OCI-LY7 (cell line): ENCODE measurements around the gene KCNA2. TPM values are rescaled to one million over a fixed set of nuclear protein-coding genes. Genes with fewer than 3 reads are reported as not detected.

Experiments used
- BruUV-seq: library from RNA; stranded (reverse); fragments of 400-500 nt; replicated peaks from 2 replicates; lab custom pipeline; 2021; lab: Mats Ljungman, UMichigan
- CTCF ChIA-PET: fragments of 300-600 bp; sonication (Branson Sonifier 250); formaldehyde crosslinking; loops from one replicate; lab custom pipeline; 2022; ENCODE audit warnings: antibody characterized with exemption; ENCODE audit not compliant: unreplicated experiment; lab: Charles Lee
- POLR2A ChIA-PET: fragments of 300-600 bp; sonication (Branson Sonifier 250); formaldehyde crosslinking; loops from one replicate; lab custom pipeline; 2022; ENCODE audit warnings: antibody characterized with exemption; lab: Charles Lee
- DNase-seq: peaks from one replicate; pipeline ENCODE4 v3.0.0-alpha.2; 2015; ENCODE audit warnings: low spot score
- H2AFZ ChIP-seq: fragments of 200-600 bp; sonication (generic), shearing (Covaris generic); 2 replicates; pipeline ENCODE4 v1.6.1; 2014; ENCODE audit warnings: mild to moderate bottlenecking, antibody characterized with exemption, low read length, moderate library complexity
- H3K27ac ChIP-seq: fragments of 200-600 bp; sonication (generic); 2 replicates; pipeline ENCODE4 v1.5.1; 2014; ENCODE audit warnings: mixed run types, low read depth, mild to moderate bottlenecking, moderate library complexity, low read length, inconsistent platforms; ENCODE audit not compliant: poor library complexity, severe bottlenecking
- H3K36me3 ChIP-seq: fragments of 200-600 bp; sonication (generic); 2 replicates; pipeline ENCODE4 v1.6.1; 2014; ENCODE audit warnings: mild to moderate bottlenecking, antibody characterized with exemption, low read length, moderate library complexity, mixed read lengths; ENCODE audit not compliant: insufficient read depth
- H3K4me1 ChIP-seq: fragments of 200-600 bp; sonication (generic); 2 replicates; pipeline ENCODE4 v1.5.1; 2014; ENCODE audit warnings: mild to moderate bottlenecking, low read length; ENCODE audit not compliant: insufficient read depth, poor library complexity, severe bottlenecking
- H3K4me2 ChIP-seq: fragments of 200-600 bp; sonication (generic); 2 replicates; pipeline ENCODE4 v1.6.1; 2014; ENCODE audit warnings: mild to moderate bottlenecking, low read length
- H3K4me3 ChIP-seq: fragments of 200-600 bp; sonication (generic); 2 replicates; pipeline ENCODE4 v1.5.1; 2014; ENCODE audit warnings: mild to moderate bottlenecking, low read depth, low read length; ENCODE audit not compliant: poor library complexity, severe bottlenecking
- H3K79me2 ChIP-seq: fragments of 200-600 bp; sonication (generic); 2 replicates; pipeline ENCODE4 v1.6.1; 2016; ENCODE audit warnings: low read depth, mild to moderate bottlenecking, low read length, moderate library complexity, mixed read lengths; ENCODE audit not compliant: insufficient read depth
- H3K9me2 ChIP-seq: fragments of 200-600 bp; sonication (generic); 2 replicates; pipeline ENCODE4 v1.6.1; 2016; ENCODE audit warnings: mild to moderate bottlenecking, low read length, mixed read lengths; ENCODE audit not compliant: insufficient read depth
- H3K9me3 ChIP-seq: fragments of 200-600 bp; sonication (generic); 2 replicates; pipeline ENCODE4 v1.6.1; 2014; ENCODE audit warnings: mild to moderate bottlenecking, mixed run types, low read length, mixed read lengths
- H4K20me1 ChIP-seq: fragments of 200-600 bp; sonication (generic); 2 replicates; pipeline ENCODE4 v1.6.1; 2014; ENCODE audit warnings: mild to moderate bottlenecking, antibody characterized with exemption, low read length, moderate library complexity, mixed read lengths; ENCODE audit not compliant: insufficient read depth
- EZH2phosphoT487 ChIP-seq: fragments of 200-600 bp; sonication (generic); IDR thresholded peaks from 2 replicates; pipeline ENCODE4 v1.6.1; 2018; ENCODE audit warnings: low read depth, borderline replicate concordance, mild to moderate bottlenecking, mixed run types, antibody characterized with exemption, low read length, moderate library complexity, mixed read lengths
- intact Hi-C: fragments of 100-400 bp; cut with micrococcal nuclease; formaldehyde crosslinking; loops from one replicate; pipeline ENCODE4 v1.10.0; 2022; ENCODE audit not compliant: unreplicated experiment
- total RNA-seq, 2 experiments: library from RNA; depleted of rRNA in 1 of 2; stranded (reverse); fragments of >200 nt in 1 of 2; shearing (Covaris generic) in 1 of 2; gene quantifications; 2 replicates each; pipeline ENCODE4 v1.2.3, GENCODE V29; 2014 to 2022
- TF ChIP-seq, protein P1 (sequence below): fragments of 200-600 bp; sonication (generic); conservative IDR thresholded peaks from 2 replicates; pipeline ENCODE4 v1.5.1; 2014; ENCODE audit warnings: mild to moderate bottlenecking, antibody characterized with exemption, low read length, moderate library complexity, mixed read lengths

KCNA2 gene
- total RNA-seq, 2 experiments from 2014 or later: 0.22 to 2.3 TPM

DNA sequence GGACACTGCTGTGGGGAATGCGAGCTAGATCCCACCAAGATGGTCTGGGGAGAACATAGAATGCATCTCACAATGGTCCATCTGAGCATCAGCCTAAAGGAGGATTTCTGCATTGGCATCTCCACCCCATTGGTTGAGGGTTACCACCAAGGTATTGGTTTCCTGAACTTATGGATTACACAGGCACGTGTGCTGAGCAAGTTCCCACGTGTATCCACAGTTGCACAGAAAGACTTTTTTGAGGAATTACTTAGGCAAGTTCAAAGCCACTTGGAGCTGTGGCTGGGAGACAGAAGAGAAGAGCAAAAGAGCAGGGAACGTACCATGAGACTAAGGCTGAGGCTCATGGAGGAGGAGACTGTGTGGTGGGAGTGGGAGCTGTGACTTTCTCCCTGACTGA lies 43.1 kb downstream of the KCNA2 start:
- POLR2A ChIA-PET: no interaction called here
- BruUV-seq: no TSS peak
- TF ChIP-seq, protein P1, sequence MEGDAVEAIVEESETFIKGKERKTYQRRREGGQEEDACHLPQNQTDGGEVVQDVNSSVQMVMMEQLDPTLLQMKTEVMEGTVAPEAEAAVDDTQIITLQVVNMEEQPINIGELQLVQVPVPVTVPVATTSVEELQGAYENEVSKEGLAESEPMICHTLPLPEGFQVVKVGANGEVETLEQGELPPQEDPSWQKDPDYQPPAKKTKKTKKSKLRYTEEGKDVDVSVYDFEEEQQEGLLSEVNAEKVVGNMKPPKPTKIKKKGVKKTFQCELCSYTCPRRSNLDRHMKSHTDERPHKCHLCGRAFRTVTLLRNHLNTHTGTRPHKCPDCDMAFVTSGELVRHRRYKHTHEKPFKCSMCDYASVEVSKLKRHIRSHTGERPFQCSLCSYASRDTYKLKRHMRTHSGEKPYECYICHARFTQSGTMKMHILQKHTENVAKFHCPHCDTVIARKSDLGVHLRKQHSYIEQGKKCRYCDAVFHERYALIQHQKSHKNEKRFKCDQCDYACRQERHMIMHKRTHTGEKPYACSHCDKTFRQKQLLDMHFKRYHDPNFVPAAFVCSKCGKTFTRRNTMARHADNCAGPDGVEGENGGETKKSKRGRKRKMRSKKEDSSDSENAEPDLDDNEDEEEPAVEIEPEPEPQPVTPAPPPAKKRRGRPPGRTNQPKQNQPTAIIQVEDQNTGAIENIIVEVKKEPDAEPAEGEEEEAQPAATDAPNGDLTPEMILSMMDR: no peak
- H4K20me1 ChIP-seq: no peaks in the 10 kb centered on the region
- H3K27ac ChIP-seq: no peak overlapping the region
- no peak overlapping the region for H3K4me2 ChIP-seq
- DNase-seq: no peak
- H3K79me2 ChIP-seq: no peaks in the 10 kb centered on the region
- H3K9me2 ChIP-seq: no peaks in the 10 kb centered on the region
- no peaks in the 10 kb centered on the region for H3K9me3 ChIP-seq
- CTCF ChIA-PET: no interaction called here
- H3K4me1 ChIP-seq: no peaks in the 10 kb centered on the region
- H2AFZ ChIP-seq: no peak overlapping the region
- intact Hi-C loops: no loop called here
- no peak overlapping the region for H3K4me3 ChIP-seq
- no peaks in the 10 kb centered on the region for H3K36me3 ChIP-seq

DNA sequence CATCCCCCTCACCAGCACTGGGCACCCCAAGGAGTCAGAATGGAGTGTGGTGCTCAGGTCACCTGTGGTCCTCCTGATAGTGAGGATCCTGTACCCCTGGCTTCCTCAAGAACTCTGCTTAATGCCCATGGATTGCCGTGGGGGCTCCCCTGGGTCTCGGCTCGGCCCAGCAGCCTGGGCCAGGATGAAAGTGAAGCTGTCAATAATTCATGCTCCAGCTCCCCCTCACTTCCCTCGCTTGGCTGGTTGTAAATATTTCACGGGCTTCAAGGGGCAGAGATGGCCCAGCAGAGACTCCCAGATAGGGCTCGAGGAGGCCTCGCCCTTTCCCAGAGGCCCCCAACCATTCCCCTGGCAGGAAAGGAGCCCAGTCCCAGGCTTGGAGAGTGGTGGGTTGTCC lies 44.6 kb downstream of the KCNA2 start:
- CTCF ChIA-PET: no interaction called here
- BruUV-seq: no TSS peak

DNA sequence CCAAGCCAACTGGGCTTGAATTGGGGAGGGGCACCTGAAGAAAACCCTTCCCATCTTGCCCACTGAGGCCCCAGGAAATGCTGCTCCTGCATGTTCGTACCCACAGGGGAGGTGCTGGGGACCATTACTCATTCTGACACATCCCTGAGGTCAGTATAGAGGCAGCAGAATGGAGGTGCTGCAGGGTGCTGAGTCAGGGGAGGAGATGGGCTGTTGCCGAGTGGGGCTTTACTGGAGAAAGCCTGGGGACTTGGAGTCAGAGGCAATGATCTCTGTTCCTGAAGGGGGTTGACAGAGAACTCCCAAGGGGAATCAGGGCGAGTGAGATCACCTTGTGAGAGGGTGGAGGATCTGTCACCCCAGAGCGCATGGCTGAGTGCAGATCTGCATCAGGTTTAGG lies 47.0 kb downstream of the KCNA2 start:
- CTCF ChIA-PET: no interaction called here
- DNase-seq: no peak

More for the DNA sequence above, 44.6 kb downstream of the KCNA2 start:
- no peak overlapping the region for H3K4me3 ChIP-seq
- H2AFZ ChIP-seq: no peak overlapping the region
- TF ChIP-seq, protein P1: no peak
- no peak for TF ChIP-seq EZH2phosphoT487
- no peaks in the 10 kb centered on the region for H3K79me2 ChIP-seq
- no peaks in the 10 kb centered on the region for H4K20me1 ChIP-seq
- no peaks in the 10 kb centered on the region for H3K9me3 ChIP-seq
- no peaks in the 10 kb centered on the region for H3K9me2 ChIP-seq
- POLR2A ChIA-PET: no interaction called here
- H3K27ac ChIP-seq: no peak overlapping the region
- no peak for DNase-seq
- H3K4me2 ChIP-seq: no peak overlapping the region
- H3K36me3 ChIP-seq: no peaks in the 10 kb centered on the region
- intact Hi-C loops: no loop called here
- H3K4me1 ChIP-seq: no peaks in the 10 kb centered on the region

More for the DNA sequence above, 47.0 kb downstream of the KCNA2 start:
- H3K36me3 ChIP-seq: no peaks in the 10 kb centered on the region
- no peak overlapping the region for H3K27ac ChIP-seq
- H3K79me2 ChIP-seq: no peaks in the 10 kb centered on the region
- no peaks in the 10 kb centered on the region for H3K9me2 ChIP-seq
- H4K20me1 ChIP-seq: no peaks in the 10 kb centered on the region
- H3K4me3 ChIP-seq: no peak overlapping the region
- BruUV-seq: no TSS peak
- intact Hi-C loops: no loop called here
- POLR2A ChIA-PET: no interaction called here
- no peaks in the 10 kb centered on the region for H3K9me3 ChIP-seq
- H3K4me2 ChIP-seq: no peak overlapping the region
- H3K4me1 ChIP-seq: no peaks in the 10 kb centered on the region
- TF ChIP-seq, protein P1: no peak
- no peak for TF ChIP-seq EZH2phosphoT487
- no peak overlapping the region for H2AFZ ChIP-seq
